Stomach (tissue), 19 donors: Measurements from ENCODE around the gene HEATR1. TPM values are rescaled to one million over a fixed set of nuclear protein-coding genes. Genes with fewer than 3 reads are reported as not detected.

Experiments
- DNase-seq, 2 donors: peaks; one replicate each; pipeline versions ENCODE4 v3.0.0 to v3.0.0-alpha.2; 2013 to 2019
- H3K27ac ChIP-seq, 5 donors: fragments of 200-600 bp in 4 of 5; sonication (generic) in 4 of 5; one replicate each; pipeline ENCODE4 v1.5.1; 2013 to 2019; ENCODE audit warnings: mild to moderate bottlenecking in 1 of 5, moderate library complexity in 1 of 5
- H3K27me3 ChIP-seq, 3 donors: fragments of 200-600 bp; sonication (generic); one replicate each; pipeline ENCODE4 v1.5.1; 2017 to 2019; ENCODE audit warnings: mixed run types in 1 of 3
- H3K36me3 ChIP-seq, 4 donors: fragments of 200-600 bp; sonication (generic); 1 replicate in 3 of 4; 2 replicates in 1 of 4; pipeline ENCODE4 v1.5.1; 2016 to 2019
- H3K4me1 ChIP-seq, 4 donors: fragments of 200-600 bp; sonication (generic); one replicate each; pipeline ENCODE4 v1.5.1; 2016 to 2019
- H3K4me3 ChIP-seq, 4 donors: fragments of 200-600 bp; sonication (generic) in 3 of 4; one replicate each; pipeline ENCODE4 v1.5.1; 2016 to 2019; ENCODE audit warnings: mild to moderate bottlenecking in 1 of 4
- H3K9me3 ChIP-seq, 4 donors: fragments of 200-600 bp; sonication (generic); one replicate each; pipeline ENCODE4 v1.5.1; 2016 to 2019
- EP300 ChIP-seq: sonication (generic); formaldehyde crosslinking; IDR thresholded peaks from one replicate; pipeline ENCODE4 v1.6.1; 2017; ENCODE audit warnings: antibody characterized with exemption
- POLR2A ChIP-seq, 4 donors: fragments of 450-650 bp; IDR thresholded peaks; one replicate each; pipeline ENCODE4 v1.6.1; 2016; ENCODE audit warnings: antibody characterized with exemption in 4 of 4, control low read depth in 2 of 4, mild to moderate bottlenecking in 1 of 4, moderate library complexity in 1 of 4
- POLR2AphosphoS5 ChIP-seq, 3 donors: sonication (generic); formaldehyde crosslinking; IDR thresholded peaks; one replicate each; pipeline ENCODE4 v1.6.1; 2016; ENCODE audit warnings: antibody characterized with exemption in 3 of 3
- WGBS, 5 donors: extraction: QIAGEN DNeasy Blood & Tissue Kit in 3 of 5; methylation state at CpG; one replicate each; pipeline versions ENCODE4 v1.1.5 to v1.1.7; 2013 to 2018; 5-methylcytosine and 5-hydroxymethylcytosine counted together
- intact Hi-C: fragments of 100-400 bp; cut with DNase I; formaldehyde crosslinking; loops from one replicate; pipeline ENCODE4 v1.15.1; 2023; ENCODE audit warnings: low total_unique reads
- long read RNA-seq, 10 donors: transcript quantifications; one replicate each; lab custom pipeline, GENCODE V29; 2026
- polyA plus RNA-seq, 3 donors: library from polyadenylated mRNA; stranded (reverse); fragments of 200-250 nt; gene quantifications; one replicate each; pipeline ENCODE4 v1.2.3, GENCODE V29; 2013
- total RNA-seq, 5 donors: library from RNA; depleted of rRNA; stranded (reverse); fragments of >200 nt; gene quantifications; one replicate each; pipeline versions ENCODE4 v1.1.0 to v1.2.3, GENCODE V29; 2014 to 2016
- TF ChIP-seq, protein P1 (sequence below), 7 experiments: fragments of 450-650 bp in 4 of 7; fragments of 200-600 bp in 3 of 7; sonication (generic) in 3 of 7; IDR thresholded peaks; one replicate each; pipeline ENCODE4 v1.5.1; 2016 to 2019; ENCODE audit warnings: antibody characterized with exemption in 7 of 7, control low read depth in 2 of 7, mild to moderate bottlenecking in 1 of 7
- donor health status: healthy with polysubstance abuse.
- donor health status: Bipolar disorder and iron deficiency.
- donor health status: healthy.

HEATR1 gene, protein sequence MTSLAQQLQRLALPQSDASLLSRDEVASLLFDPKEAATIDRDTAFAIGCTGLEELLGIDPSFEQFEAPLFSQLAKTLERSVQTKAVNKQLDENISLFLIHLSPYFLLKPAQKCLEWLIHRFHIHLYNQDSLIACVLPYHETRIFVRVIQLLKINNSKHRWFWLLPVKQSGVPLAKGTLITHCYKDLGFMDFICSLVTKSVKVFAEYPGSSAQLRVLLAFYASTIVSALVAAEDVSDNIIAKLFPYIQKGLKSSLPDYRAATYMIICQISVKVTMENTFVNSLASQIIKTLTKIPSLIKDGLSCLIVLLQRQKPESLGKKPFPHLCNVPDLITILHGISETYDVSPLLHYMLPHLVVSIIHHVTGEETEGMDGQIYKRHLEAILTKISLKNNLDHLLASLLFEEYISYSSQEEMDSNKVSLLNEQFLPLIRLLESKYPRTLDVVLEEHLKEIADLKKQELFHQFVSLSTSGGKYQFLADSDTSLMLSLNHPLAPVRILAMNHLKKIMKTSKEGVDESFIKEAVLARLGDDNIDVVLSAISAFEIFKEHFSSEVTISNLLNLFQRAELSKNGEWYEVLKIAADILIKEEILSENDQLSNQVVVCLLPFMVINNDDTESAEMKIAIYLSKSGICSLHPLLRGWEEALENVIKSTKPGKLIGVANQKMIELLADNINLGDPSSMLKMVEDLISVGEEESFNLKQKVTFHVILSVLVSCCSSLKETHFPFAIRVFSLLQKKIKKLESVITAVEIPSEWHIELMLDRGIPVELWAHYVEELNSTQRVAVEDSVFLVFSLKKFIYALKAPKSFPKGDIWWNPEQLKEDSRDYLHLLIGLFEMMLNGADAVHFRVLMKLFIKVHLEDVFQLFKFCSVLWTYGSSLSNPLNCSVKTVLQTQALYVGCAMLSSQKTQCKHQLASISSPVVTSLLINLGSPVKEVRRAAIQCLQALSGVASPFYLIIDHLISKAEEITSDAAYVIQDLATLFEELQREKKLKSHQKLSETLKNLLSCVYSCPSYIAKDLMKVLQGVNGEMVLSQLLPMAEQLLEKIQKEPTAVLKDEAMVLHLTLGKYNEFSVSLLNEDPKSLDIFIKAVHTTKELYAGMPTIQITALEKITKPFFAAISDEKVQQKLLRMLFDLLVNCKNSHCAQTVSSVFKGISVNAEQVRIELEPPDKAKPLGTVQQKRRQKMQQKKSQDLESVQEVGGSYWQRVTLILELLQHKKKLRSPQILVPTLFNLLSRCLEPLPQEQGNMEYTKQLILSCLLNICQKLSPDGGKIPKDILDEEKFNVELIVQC (N-terminal part only)
- 10 to 100 TPM; 10.1 to 51.8 (median 25.6) TPM for total RNA-seq
- 1 to 10 TPM; 2.4 to 3.8 (median 3.1) TPM for polyA plus RNA-seq
- long read RNA-seq, donor 1: 0 reads
- long read RNA-seq, donor 2, partial matches to known transcripts: 0 of 1 reads
- long read RNA-seq, donor 2, other reads (novel, unspliced or antisense): 0 of 1 reads
- long read RNA-seq, donor 3: 0 reads
- long read RNA-seq, donor 4, full-length matches to known transcripts: 1 of 1 reads
- long read RNA-seq, donor 4, partial matches to known transcripts: 0 of 1 reads
- long read RNA-seq, donor 4, other reads (novel, unspliced or antisense): 0 of 1 reads
- long read RNA-seq, donor 5: 0 reads
- long read RNA-seq, donor 6: 0 reads
- long read RNA-seq, donor 7, partial matches to known transcripts: 5 of 5 reads
- long read RNA-seq, donor 7, other reads (novel, unspliced or antisense): 0 of 5 reads
- long read RNA-seq, donor 8, partial matches to known transcripts: 6 of 6 reads
- long read RNA-seq, donor 8, other reads (novel, unspliced or antisense): 0 of 6 reads
- long read RNA-seq, donor 9: 0 reads
- long read RNA-seq, donor 10, full-length matches to known transcripts: 1 of 1 reads
- long read RNA-seq, donor 10, partial matches to known transcripts: 0 of 1 reads
- long read RNA-seq, donor 10, other reads (novel, unspliced or antisense): 0 of 1 reads

DNA sequence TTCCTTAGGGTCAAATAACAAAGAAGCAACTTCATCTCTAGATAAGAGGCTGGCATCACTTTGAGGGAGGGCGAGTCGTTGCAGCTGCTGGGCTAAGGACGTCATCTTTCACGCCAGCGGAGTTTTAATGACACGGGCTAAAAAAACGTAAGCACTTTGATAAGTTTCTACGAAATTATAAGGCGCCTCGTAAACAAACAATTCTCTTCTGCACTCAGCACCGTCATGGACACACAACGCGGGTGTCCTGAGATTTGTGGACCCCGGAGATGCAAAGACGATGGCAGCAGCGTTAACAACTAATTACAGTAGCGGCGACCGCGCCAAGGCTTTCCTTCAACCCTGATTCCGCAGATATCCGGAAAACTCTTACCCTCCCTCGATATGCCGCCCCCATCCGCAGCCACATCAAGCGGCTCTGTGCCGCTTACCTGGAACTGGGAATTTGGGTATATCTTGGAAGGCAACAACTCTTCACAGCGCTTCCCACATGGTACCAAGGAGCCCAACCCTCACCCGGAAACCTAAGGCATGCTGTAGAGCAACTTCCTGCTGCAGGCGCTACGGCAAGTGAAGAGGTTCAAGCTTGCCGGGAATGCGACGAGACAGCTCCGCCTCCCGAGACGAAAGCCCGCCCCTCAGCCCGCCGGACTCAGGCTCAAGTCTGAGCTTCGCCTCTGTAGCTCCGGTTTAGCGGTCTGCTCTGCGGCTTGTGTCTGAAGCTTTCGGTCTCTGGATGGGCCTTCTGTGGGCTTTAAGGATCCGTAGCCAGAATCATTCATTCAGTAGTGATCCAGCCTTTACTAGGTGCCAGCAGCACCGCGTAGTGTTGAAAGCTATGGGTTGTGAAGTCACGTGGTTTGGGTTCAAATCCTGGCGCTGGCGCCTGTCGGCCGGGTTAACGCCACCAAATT is at the start of gene HEATR1:
Gene HEATR1 (minus strand): TSS at position 526 of the 914 bp plus-strand sequence. CDS start 421 bp downstream, at position 105.
- Histone ChIP-seq H3K4me1 (peaks cover 8 to 26% (median 21%) of the 10 kb centered on the region in 4 donors), H3K9me3 (no peaks in the 10 kb centered on the region), H3K4me3 (peak within 1 kb of the TSS; percentile 77 to 98 (median 92)), H3K27ac (peak within 1 kb of the TSS; percentile 70 to 89 (median 88)), H3K27me3 (peaks cover 0 to 7% (median 0%) of the 10 kb centered on the region in 3 donors), H3K36me3 (peaks cover 0 to 33% (median 31%) of the 10 kb centered on the region in 4 donors)
- DNase-seq: peak; percentile 94 to 98
- WGBS, 5 donors: 0 to 1% (median 1%) methylated on average over 49 to 54 of the region's 54 CpGs
- intact Hi-C loops: no loop called here
- TF ChIP-seq POLR2AphosphoS5 (IDR thresholded peaks at IDR 0.05): peak; percentile 93 to 99 (median 96)
- no peak for TF ChIP-seq EP300

DNA sequence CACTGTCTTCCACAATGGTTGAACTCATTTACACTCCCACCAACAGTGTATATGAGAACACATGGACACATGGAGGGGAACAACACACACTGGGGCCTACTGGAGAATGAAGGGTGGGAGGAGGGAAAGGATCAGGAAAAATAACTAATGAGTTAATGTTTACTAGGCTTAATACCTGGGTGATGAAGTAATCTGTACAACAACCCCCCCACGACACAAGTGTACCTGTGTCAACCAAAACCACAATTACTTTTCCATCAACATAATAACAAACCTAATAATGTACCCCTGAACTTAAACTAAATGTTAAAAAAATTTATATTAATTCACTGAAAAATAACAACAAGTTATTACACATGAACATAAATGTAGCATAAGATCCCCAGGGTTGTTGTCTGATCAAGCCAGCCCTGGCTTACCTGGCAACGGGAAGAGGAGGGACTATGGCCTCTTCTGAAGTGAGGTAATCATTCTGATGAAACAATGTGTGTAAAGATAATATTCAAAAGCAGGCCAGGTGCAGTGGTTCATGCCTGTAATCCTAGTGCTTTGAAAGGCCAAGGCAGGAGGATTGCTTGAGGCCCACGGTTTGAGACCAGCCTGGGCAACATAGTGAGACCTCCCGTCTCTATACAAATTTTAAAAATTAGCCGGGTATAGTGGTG is 40.8 kb upstream of the HEATR1 start:
- no peak for DNase-seq
- no peaks in the 10 kb centered on the region for H3K36me3 ChIP-seq
- intact Hi-C loops: no loop called here
- WGBS, 5 donors: 74 to 81% (median 76%) methylated on average over 5 of the region's 5 CpGs
- TF ChIP-seq, protein P1, sequence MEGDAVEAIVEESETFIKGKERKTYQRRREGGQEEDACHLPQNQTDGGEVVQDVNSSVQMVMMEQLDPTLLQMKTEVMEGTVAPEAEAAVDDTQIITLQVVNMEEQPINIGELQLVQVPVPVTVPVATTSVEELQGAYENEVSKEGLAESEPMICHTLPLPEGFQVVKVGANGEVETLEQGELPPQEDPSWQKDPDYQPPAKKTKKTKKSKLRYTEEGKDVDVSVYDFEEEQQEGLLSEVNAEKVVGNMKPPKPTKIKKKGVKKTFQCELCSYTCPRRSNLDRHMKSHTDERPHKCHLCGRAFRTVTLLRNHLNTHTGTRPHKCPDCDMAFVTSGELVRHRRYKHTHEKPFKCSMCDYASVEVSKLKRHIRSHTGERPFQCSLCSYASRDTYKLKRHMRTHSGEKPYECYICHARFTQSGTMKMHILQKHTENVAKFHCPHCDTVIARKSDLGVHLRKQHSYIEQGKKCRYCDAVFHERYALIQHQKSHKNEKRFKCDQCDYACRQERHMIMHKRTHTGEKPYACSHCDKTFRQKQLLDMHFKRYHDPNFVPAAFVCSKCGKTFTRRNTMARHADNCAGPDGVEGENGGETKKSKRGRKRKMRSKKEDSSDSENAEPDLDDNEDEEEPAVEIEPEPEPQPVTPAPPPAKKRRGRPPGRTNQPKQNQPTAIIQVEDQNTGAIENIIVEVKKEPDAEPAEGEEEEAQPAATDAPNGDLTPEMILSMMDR (IDR thresholded peaks at IDR 0.05): no peak
- TF ChIP-seq POLR2A (IDR thresholded peaks at IDR 0.05) (no peak), EP300 (no peak), POLR2AphosphoS5 (IDR thresholded peaks at IDR 0.05) (no peak)
- H3K27ac ChIP-seq: no peak overlapping the region
- no peak overlapping the region for H3K4me3 ChIP-seq
- H3K9me3 ChIP-seq: no peaks in the 10 kb centered on the region
- H3K4me1 ChIP-seq: no peaks in the 10 kb centered on the region
- no peaks in the 10 kb centered on the region for H3K27me3 ChIP-seq

DNA sequence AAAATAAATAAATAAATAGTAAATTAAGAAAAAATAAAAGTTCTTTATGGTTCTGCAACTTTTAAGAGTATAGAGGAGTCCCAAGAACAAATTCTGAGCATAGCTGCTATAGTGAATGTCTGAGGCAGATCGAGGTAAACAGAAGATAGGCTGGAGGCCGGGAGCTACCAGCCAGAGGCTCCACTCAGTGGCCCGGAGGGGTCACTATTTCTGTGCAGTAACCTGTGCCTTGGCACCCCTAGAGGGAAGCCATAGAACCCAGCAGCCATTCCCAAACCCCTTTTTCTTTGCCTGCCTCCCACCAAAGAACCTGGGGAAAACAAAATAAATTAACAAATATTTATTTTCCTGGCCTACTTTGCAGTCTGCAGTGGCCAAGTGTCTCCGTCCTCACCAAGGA is 38.4 kb upstream of the HEATR1 start:
- Histone ChIP-seq H3K4me3 (no peak overlapping the region), H3K4me1 (no peaks in the 10 kb centered on the region), H3K36me3 (no peaks in the 10 kb centered on the region), H3K27me3 (no peaks in the 10 kb centered on the region), H3K27ac (no peak overlapping the region), H3K9me3 (no peaks in the 10 kb centered on the region)
- WGBS, 5 donors: 57 to 77% (median 69%) methylated on average over 4 of the region's 4 CpGs
- intact Hi-C loops: no loop called here
- TF ChIP-seq EP300: no peak
- TF ChIP-seq, protein P1 (IDR thresholded peaks at IDR 0.05): no peak
- no peak for TF ChIP-seq POLR2A (IDR thresholded peaks at IDR 0.05)
- no peak for TF ChIP-seq POLR2AphosphoS5 (IDR thresholded peaks at IDR 0.05)
- no peak for DNase-seq
